GDM1 (cell line): ENCODE results near the gene CXCL14.

Experiments
- DNase-seq: peaks from one replicate; lab custom pipeline; 2025; lab: John Stamatoyannopoulos, UW

CXCL14 gene, protein sequence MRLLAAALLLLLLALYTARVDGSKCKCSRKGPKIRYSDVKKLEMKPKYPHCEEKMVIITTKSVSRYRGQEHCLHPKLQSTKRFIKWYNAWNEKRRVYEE

DNA sequence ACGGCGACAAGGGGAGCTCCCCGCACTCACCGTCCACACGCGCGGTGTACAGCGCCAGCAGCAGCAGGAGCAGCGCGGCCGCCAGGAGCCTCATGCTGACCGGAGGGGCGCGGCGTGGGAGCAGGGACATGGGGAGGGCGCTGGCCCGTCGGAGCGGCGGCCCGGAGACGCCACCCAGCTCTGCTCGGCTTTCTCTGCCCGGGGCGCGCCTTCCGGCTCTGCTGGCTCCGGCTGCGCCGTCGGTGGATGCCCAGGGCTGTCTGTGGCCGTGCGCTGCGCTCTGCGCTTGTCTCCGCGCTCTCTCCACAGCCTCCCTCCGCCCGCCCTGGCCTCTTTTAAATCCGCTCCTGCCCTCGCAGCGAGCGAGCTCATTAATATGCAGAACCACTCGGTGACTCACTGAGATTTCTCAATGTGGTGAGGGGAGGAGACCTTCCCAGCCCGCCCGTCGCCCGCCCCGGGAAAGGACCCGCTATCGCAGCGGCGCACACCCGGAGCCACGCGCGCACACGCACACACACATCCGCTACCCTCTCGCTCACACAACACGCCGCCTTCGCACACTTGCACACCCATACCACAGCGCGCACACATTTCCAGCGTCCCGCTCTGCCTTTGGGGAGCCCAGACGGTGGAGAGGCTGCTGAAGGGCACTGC, at the start of gene CXCL14:
TSS of gene CXCL14 (minus strand) at position 307 of the 657 bp plus-strand sequence. CDS start at position 94, 213 bp downstream.
- DNase-seq = no peak

DNA sequence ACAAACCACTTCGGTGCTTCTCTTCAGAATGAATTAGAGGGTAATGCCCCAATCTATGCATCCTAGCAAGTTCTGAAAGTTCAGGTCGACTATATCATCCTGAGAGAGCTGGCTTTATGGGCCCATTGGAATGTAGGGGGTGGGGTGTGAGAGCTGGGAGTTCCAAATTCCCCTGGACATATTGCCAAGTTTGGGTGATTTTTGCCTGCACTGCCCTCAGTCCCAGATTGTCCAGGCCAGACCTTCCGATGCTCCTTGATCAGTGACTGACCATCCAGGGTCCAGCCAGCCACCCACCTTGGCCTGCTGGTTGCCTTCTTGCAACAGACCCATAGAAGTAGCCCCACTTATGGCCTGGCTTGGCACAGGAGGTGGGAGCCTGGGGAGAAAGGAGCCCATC, 47.8 kb upstream of the CXCL14 start:
- DNase-seq = no peak

DNA sequence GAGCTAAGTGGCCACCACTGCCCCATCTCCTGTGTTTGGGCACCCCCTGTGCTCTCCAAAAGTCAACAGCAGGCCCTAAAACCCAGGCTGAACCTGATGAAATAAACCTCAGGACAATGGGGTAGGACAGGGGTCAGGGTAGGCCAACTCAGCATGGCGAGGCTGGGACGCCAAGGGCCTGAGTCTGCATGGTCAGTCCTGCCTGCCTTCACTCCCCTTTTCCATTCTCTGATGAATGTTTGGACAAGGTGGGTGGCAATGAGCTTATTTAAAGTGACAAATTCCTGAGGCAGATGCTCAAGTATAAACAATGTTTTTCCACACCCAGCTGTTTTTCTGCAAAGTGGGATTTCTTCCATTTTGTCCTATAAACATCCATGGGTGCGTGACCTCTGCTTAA, 47.2 kb upstream of the CXCL14 start:
- no peak for DNase-seq

DNA sequence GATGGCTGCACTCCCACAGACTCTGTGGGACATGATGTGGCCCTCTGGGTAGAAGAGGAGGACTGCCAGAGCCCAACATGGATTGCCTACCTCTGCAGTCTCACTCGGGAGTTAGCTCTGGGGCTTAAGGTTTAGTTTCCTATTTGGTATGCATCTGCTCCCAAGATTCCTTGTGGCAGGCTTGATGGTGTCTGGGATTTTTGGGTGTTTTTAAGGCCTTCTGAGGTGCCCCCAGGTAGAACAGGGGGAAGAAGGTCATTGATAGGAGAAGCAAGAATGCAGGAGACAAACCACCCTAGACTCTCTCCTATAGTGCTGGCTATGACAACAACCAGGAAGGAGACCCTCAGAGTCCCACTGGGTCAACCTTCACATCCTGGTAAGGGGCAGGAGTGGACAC, 46.7 kb upstream of the CXCL14 start:
- no peak for DNase-seq

DNA sequence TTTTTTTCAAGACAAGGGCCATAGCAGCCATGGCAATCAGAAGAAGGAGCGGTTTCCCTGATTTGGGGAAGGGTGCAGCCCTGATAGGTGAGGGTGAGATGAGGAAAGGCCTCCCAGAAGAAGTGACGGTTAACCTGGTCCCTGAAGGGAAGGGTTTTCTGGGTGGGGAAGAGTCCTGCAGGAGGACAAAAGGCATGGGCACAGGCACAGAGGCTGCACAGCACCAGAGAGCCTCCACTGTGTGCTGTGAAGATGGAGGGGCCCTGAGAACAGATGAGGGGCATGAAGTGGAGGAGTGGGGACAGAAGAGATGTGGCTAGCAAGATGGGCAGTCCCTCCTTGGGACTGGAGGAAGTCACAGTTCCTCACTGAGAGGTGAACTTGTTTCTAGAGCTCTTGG, 46.3 kb upstream of the CXCL14 start:
- DNase-seq = no peak

DNA sequence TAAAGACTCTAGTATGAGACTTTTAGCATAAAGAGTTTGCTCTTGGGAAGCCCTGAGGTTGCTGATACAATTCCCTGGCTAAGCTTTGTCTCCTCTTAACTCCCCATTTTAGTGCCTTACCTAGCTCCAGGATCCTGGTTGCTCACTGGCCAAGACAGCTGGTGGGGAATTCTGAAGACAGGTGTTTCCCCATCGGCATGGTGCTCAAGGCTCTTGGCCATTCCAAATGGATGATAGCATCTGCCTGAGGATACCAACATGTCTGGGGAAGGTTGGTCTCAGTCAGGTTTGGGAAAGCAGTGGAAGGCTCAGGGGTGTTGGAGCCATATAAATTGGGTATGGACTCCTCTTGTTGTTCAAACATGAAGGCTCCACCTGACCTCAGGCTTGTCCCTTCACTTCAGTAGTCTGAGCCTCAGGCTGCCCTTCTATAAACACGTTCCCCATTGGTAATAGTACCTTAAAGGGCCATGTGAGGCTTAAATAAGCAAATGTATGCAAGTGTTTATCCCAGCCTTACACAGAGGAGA, 44.5 kb upstream of the CXCL14 start:
- no peak for DNase-seq

DNA sequence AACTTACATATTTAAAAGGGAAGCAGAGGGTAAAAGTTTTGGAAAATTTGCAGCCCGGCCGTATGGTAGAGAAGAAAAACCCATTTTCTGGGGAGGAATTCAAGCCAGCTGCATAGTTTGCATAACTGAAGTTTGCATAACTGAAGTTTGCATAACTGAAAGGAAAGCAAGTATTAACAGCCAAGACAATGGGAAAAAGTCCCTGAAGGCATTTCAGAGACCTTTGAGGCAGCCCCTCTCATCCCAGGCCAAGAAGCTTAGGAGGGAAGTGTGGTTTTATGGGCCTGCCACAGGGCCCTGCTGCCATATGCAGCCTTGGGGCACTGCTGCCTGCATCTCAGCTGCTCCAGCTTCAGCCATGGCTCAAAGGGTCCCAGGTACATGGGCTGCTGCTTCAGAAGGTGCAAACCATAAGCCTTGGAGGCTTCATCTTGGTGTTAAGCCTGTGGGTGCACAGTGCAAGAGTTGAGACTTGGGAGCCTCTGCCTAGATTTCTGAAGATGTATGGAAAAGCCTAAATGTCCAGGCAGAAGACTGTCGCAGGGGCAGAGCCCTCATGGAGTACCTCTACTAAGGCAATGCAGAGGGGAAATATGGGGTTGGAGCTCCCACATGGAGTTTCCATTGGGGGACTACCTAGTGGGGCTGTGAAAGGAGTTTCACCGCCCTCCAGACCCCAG, 36.9 kb upstream of the CXCL14 start:
- no peak for DNase-seq

DNA sequence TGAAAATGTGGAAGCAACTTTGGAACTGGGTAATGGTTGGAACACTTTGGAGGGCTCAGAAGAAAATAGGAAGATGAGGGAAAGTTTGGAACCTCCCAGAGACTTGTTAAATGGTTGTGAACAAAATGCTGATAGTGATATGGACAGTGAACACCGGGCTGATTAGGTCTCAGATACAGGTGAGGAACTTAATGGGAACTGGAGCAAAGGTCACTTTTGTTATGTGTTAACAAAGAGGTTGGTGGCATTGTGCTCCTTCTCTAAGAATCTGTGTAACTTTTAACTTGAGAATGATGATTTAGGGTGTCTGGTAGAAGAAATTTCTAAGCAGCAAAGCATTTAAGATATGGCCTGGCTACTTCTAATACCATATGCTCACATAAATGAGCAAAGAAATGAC, 36.4 kb upstream of the CXCL14 start:
- DNase-seq = no peak

DNA sequence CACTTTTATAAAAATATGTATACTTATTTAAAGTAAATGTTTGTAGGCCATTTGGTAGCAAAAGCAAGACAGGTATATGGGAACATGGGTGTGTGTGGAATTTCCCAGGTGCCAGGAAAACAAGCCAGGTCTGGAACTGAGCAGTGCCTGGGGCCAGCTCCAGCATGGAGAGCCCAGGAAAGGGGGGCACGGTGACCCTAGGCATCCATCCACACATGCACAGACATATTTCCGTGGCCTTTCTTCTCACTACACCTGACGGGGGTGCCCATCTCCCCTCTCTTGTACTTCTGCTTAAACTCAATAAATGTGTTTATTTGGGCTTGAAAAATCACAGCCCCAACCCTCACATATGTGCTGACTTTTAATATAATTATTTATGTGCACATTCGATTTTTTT, 31.2 kb upstream of the CXCL14 start:
- DNase-seq = no peak

DNA sequence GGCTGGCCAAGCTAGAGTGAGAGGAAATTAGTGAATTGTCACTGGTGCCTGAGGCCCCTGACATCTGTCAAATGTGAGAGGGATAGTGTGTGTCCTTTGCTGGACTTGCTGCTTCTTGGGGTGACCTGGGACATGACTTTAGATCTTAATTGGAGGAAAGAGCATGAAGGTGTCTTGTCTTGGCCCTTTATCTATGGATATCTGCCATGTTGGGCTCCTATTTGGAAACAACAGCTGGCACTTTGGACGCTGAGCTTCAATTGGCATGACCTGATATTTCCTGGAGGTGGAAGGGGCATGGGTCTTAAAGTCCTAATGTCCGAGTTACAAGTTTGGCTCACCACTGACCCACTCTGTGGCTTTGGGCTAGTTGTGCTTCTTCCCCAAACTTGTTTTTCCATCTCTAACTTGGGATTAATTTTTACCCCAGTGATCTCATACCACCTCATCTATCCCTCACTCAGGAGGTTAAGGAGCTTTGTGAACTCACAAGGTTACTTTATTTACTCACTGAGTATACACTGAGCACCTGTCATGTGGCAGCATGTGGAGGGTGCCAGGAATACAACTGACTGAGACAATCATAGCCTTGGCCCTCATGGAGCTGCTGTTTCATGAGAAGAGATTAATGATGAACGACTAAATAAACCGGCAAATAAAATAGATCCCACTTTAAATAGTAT, 30.1 kb upstream of the CXCL14 start:
- DNase-seq = no peak

DNA sequence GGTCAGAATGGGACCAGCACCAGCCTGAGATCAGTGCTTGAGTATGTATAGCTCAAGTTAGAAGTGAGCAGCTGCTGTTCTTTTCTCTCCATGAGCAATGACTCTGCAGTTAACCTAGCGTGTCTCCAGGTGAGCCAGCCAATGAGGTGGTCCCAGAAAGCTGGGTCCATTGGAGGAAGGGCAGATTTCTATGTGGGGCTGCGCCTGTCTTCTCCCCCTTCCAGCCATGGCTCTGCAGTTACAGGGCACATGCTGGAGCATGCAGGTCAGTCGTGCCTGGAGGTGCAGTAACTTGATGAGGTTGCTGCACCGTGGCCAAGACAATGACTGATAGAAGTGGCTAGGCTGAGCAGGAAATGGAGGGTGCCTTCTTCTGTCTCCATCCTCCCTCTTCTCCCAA, 29.6 kb upstream of the CXCL14 start:
- no peak for DNase-seq

DNA sequence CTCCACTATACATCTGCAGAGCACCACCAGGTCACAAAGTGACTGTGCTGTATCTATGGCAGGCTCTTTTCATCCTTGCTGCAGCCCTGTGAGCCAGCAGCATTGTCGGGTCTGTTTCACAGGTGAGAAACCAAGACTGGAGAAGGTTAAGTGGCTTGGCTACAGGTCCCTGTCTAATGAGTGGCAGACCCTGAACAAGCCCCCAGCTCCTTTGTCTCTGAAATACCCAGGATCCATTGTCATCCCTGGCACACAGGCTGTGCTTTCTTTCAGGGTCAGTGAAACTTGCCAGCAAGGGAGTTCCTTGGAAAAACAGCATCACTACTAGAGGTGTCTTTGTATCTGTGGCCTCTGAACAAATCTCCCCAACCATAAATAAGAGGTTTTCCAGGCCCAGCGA, 27.6 kb upstream of the CXCL14 start:
- no peak for DNase-seq

DNA sequence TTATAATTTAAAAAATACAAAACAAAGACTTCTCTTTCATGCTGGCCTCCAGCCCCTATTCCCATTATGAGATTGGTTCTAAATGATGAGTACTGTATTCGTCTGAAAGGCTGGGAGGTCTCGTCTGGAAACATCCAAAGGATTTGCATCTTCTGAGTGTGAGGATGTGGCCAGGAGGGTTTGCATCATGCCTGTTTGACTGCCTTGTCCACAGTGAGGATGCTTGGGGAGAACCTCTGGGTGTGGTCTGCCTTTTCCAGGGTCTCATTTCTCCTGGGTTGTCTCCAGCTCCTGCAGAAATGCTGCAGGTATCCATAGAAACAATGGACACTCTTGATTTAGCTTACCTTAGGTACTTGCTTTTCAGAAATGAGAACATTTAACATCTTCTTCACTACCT, 26.4 kb upstream of the CXCL14 start:
- no peak for DNase-seq

DNA sequence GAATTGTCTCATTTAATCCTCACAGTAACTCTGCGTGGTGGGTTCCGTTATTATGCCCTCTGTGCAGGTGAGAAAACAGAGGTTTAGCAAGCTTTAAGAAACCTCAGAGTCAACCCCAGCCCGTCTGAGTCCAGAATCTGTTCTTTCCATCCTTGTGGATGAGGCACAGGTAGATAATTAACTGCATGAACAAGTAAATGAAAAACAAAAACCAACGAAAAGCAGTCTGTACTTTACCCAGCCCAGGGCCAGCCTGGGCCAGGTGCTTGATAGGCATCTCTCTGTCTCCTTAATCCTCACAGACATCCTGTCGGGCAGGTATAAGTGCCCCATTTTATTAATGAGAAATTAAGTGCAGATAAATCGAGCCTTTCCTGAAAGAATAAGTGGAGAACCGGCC, 25.3 kb upstream of the CXCL14 start:
- DNase-seq = no peak

DNA sequence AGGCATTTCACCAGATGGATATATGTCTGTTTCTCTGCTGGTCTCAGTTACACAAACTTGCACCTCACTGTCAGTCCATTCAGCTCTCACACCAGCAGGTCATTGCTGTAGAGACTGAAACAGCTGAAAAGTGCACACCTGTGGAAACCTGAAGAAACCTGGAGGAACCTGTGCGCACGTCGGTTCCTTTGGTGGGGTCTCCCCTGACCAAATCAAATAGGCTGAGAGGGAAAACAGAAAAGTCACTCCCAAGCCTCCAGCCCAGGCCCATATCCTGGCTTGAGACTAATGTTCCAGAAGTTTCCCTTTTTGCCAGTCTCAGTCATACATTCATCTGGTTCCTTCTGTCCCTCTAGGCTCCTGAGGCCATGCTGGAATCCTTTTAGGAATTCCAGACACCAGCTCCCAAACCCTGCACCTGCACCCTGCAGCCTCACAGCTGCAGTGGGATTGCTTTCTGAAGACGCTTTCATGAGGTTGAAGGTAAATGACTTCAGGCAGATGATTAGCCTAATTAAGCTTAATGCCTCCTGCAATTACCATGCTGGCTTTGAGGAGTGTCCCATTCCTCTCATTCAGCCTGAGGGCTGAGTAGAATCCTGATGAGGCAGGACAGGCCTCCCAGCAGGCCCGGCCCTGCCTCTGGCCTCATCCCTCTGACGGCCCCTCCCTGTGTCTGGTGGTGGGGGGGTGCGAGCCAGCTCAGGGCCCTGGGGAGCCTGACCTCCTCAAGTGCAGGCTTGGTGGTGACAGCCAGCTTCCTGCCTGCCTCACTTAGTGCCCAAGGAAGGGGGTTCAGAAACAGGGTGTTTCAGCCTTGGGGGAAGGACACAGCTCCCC, 24.3 kb upstream of the CXCL14 start:
- no peak for DNase-seq

DNA sequence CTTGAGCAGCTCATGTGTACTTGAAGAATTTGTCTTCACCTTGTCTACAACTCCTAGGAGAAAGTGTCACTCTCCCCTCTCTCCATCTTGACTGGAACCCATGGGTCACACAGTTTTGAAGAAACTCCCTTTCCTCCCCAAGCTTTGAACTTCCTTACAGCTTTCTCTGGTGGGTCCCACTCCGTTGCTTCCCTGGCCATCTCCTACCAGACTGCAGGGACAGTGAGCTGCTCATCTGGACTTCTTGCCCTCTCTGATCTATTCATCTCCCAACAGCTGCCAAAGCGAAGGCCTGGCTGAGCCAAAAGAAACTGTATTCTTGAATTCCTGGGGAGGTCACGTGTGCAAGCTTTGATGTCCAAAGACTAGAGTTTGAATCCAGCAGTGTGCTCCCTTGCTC, 22.7 kb upstream of the CXCL14 start:
- no peak for DNase-seq

DNA sequence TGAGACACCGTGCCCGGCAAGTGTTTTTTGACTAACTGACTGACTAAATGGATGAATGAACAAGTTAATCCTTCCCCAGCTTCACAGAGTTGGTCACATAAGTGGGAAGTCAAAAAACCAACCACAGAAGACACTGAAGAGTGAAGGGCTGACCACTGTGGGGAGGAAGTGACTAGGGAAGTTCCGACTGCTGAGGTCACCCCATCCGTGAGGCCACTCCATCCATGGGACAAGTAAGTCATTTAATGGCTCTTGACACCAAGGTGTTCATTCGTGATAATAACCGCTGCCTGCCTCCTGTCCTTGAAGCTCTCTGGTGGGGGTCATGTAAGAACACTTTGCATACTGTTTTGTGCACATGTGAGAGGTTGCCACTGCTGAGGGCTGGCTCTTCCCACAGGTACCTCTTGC, 22.2 kb upstream of the CXCL14 start:
- DNase-seq = no peak

DNA sequence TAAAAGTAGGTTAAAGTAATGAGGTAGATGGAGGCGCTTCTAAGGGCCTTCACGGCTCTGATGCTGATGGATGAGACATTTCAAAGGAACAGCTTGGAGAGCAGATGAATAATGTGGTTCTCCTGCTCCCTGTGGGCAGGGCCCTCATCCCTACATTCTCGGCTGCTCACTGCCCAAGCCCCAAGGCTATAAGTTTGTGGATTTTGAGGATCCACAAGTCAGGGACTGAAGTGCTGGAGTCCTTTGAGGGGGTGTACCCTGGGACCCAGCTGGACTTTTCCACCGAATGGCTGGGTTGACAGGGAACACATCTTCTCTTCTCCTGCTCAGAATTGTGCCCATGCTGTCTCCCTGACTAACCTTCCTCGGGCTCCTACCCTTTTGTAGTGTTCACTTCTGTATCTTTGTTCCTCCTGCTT, 21.4 kb upstream of the CXCL14 start:
- no peak for DNase-seq

DNA sequence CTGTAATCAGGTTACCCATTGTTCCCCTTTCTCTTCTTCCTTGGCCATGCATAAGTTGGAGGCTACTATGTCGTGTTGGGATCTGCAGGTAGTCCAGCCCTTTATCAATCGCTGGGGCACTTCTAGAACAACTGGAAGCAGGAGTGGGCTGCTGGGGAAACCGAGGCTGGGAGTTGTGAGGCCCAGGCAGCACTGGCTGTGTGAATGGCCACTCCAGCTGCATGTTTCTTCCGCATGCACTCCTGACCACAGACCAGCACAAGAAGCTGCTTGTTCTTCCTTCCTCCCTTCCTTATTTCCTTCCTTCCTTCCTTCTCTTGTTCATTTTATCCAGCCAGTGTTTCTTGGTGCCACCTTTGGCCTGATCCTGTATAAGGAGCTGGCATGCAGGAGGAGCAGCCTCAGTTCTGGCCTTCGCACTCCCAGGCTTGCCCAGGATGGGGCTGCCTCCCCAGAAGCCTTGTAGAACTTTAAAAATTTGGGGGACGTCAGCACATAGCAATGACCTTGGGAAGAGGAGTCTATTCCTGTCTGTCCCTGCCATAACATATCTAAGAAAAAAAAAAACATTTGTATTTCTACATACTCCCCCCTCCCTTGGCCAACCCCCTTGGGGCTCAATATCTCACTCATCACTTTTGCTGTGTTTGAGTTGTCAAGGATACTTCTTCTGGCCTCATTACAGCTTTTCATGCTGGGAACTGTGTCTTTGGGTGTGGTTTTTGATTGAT, 20.8 kb upstream of the CXCL14 start:
- DNase-seq = no peak

DNA sequence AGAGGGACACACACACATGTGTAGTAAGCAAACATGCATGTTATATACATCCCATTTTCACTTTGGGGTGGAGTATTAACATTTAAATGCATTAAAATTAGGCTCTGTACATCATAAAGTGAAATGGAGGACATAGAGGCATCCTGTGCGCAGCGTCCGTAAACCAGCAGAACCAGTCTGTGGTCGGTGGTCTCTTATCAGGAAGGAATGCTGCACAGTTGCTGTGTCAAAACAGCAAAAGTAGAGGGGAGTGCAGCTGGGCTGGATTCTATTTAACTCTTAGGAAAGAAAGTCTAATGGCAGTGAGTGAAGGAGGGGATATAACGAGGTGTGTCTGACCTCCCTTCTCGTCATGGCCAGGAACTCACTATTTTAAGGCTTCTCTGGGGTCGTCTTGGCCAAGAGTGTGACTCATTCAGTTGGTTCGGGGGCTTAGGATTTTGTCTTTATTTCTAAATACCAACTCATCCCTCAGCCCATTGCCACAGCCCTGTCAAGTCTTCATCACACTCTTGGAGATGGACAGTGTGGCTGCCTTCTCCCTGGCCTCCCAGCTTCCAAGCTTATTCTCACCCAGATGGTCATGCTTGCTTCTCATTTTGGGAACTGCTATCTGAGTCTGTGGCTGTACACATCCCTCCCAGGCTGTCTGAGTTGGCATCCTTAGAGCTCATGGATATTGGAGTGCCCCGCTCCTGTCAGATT, 20.1 kb upstream of the CXCL14 start:
- DNase-seq = no peak

DNA sequence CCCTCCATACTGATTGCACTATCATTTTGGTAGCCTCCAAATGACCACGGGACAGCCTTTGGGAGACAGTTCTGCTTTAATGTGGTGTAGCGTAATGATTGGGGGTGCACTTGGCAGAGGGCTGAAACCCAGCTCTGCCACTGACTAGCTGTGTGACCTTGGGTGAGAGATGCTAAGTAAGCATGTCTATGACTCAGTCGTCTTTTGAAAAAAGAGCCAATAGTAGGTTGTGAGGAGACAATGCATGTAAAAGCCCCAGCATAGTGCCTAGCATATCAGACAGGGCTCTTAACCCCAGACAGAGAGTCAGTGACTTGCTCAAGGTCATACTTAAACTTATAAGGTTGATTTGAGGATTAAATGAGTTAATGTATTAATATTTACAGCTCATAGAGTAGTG, 18.0 kb upstream of the CXCL14 start:
- no peak for DNase-seq
